ENCODE data around the gene NOP9. TPM values are rescaled to one million over a fixed set of nuclear protein-coding genes. Genes with fewer than 3 reads are reported as not detected.

The NOP9 gene
- total and polyA plus RNA-seq, 9 of the 15 experiments (the other 6 are each of a cell fraction or from before 2014, with no cell fraction given), result 1.0 to 27.9 (median 15.1) TPM

DNA sequence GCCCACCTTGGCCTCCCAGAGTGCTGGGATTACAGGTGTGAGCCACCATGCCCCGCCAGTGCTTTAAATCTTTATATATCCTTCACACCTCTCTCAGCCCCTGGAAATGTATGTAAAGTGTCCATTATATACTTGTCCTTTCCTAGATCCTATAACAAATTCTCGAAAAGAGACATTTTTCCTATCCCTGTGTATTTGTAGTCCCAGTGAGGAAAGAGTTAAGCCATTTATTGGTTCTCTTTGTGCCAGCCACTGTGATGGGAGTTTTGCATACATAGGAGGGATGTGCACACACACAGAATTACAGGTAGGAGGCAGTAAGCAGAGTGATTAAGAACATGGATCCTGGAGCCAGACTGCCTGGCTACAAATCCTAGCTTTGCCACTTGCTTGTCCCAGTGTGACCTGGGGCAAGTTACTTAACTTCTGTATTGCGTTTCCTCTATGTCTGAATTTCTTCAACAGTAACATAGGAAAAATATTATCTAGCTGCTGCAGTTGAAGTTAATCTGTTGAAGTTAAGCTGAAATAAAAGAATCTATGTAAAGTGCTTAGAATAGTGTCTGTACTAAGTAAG, 26.1 kb upstream of the NOP9 start:
- intact Hi-C loops (cut with micrococcal nuclease), result no loop called here

More for the DNA sequence above, 26.1 kb upstream of the NOP9 start:
- Histone ChIP-seq H3K9me1 (ENCODE audit: control insufficient read depth, insufficient read depth, low read length) (peaks cover 2% of the 10 kb centered on the region), H3K79me2 (ENCODE audit: control insufficient read depth, insufficient read depth, low read length) (peaks cover 9% of the 10 kb centered on the region; the same call in 1 of the 3 replicates), H3K4me2 (ENCODE audit: insufficient read depth, low read length) (no peak overlapping the region), H3K9me3 (replicated peaks; ENCODE audit: control insufficient read depth, insufficient read depth, low read depth, low read length) (no peaks in the 10 kb centered on the region), H2AFZ (ENCODE audit: low read depth, low read length) (no peak overlapping the region), H3K27me3 (ENCODE audit: control insufficient read depth in 2 of 2, insufficient read depth in 2 of 2, low read length in 2 of 2) (no peaks in the 10 kb centered on the region), H4K20me1 (replicated peaks; ENCODE audit: control insufficient read depth, insufficient read depth, low read length) (no peaks in the 10 kb centered on the region; the same call in 1 of the 2 replicates), H3K27ac (ENCODE audit: extremely low read depth, low read depth, low read length) (no peak overlapping the region), H3K9ac (ENCODE audit: insufficient read depth in 1 of 2, low read depth in 2 of 2, low read length in 2 of 2) (no peak overlapping the region), H3K36me3 (ENCODE audit: control insufficient read depth, insufficient read depth, low read length) (no peaks in the 10 kb centered on the region; the same call in 2 of the 3 replicates), H3K4me1 (replicated peaks in 1 of 2; ENCODE audit: control insufficient read depth in 2 of 2, insufficient read depth in 2 of 2, low read length in 2 of 2) (peaks cover 27 to 29% of the 10 kb centered on the region in 2 experiments; a peak in 4 of 5 replicates), H3K4me3 (no peak overlapping the region)
- DNase-seq (ENCODE audit: extremely low read depth in 1 of 4, low spot score in 3 of 4) (no peak), ATAC-seq (peak; percentile 12; the same call in 1 of the 3 replicates), FAIRE-seq (no peak)
- CTCF ChIA-PET (ENCODE audit: low intra/inter-chr PET ratio), result no interaction called here
- WGBS (ENCODE audit: insufficient coverage, low coverage, missing lambda C conversion rate), result 70% methylated on average over 3 of the region's 3 CpGs
- BruUV-seq (replicated peaks), result no TSS peak
- POLR2A ChIA-PET, result interaction anchor here (0.6 to 1.2 kb wide), 2 partner anchors 11 to 17 kb away, joined by 3 to 4 read pairs; partner anchors contain the start of gene TGM1
- in situ Hi-C loops (cut with MboI), result no loop called here
- TF ChIP-seq RBM25 (IDR thresholded peaks at IDR 0.05; ENCODE audit: low read depth, low read length, severe bottlenecking), result no peak
- TF ChIP-seq, protein P1, sequence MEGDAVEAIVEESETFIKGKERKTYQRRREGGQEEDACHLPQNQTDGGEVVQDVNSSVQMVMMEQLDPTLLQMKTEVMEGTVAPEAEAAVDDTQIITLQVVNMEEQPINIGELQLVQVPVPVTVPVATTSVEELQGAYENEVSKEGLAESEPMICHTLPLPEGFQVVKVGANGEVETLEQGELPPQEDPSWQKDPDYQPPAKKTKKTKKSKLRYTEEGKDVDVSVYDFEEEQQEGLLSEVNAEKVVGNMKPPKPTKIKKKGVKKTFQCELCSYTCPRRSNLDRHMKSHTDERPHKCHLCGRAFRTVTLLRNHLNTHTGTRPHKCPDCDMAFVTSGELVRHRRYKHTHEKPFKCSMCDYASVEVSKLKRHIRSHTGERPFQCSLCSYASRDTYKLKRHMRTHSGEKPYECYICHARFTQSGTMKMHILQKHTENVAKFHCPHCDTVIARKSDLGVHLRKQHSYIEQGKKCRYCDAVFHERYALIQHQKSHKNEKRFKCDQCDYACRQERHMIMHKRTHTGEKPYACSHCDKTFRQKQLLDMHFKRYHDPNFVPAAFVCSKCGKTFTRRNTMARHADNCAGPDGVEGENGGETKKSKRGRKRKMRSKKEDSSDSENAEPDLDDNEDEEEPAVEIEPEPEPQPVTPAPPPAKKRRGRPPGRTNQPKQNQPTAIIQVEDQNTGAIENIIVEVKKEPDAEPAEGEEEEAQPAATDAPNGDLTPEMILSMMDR (IDR thresholded peaks at IDR 0.05 in 2 of 3, conservative IDR thresholded peaks at IDR 0.05 in 1 of 3; ENCODE audit: insufficient read depth in 2 of 3, low read depth in 1 of 3, low read length in 3 of 3), result 0 out of 6 replicates have a peak, but pooled peaks of 2 of the 3 experiments have one; percentile 10 to 25
